ELF-1 (cell line): ENCODE results near the gene PFKP.
A peak's percentile ranks its signal among the peaks of the same experiment; 100 is the strongest.

ENCODE experiments used
- DNase-seq: peaks from one replicate; pipeline ENCODE4 v3.0.0-alpha.2; 2016; ENCODE audit warnings: low read depth, low spot score

The PFKP gene

DNA sequence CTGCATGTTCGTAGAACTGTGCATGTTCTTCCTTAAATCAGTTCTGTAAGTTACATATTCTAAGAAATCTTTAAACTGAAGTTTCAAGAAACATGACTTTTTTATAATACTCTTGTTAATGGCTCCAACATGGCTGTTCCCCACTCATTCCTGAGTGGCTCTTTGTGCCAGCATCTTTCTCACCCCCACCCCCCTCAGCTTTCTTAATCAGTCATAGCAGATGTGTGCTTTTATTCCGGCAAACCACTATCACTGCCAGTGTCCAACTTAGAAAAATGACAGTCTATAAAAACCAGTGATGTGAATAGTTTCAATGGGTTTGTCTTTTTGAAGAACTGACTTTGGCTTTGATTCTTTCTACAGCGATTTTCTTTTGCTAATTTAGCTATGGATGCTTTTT is 67.7 kb downstream of the PFKP start:
- no peak for DNase-seq

DNA sequence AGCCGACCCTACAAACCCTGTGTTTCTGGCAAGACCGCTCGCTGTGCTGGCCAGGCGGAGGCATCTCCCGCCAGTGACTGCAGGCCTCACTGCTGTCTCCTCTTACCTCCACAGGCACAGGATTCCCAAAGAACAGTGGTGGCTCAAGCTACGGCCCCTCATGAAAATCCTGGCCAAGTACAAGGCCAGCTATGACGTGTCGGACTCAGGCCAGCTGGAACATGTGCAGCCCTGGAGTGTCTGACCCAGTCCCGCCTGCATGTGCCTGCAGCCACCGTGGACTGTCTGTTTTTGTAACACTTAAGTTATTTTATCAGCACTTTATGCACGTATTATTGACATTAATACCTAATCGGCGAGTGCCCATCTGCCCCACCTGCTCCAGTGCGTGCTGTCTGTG is 69.0 kb downstream of the PFKP start:
- no peak for DNase-seq

DNA sequence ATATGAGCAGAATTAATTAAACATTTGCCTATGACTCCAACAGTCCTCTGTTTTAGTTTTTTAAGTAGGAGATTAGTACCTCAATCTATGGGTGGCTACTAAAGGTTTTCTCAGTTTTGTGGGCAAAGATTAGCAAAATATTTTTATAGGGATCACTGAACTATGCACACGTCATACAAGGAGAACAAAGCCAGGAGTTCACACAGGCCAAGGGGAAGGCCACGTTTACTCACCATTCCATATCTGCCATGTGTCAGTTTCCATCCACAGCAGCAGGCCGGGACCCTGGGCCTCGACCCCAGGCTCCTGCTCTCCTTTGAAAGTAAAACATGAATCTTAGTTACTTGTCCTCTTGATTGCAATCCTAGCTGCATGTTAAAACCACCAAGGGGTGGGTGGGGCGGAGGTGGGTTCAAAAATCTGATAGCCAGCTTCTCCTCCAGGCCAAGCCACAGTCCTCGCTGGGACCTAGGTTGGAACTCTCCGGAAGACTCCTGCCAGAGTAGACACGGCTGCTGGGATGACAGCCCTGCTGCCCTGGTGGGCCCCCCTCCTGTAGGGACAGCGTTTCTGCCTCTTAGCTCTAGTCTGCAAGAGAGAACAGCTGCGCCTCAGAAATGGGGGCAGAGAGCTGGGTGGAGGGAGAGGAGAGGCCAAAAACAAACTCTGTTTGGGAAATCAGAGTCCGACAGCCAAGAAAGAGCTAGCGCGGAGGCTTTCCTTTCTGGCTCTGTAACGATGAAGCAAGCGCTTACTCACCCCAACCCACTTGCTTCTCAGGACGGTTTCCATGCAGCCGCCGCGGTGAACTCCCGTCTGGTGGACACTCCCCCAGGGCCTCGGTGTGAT is 69.6 kb downstream of the PFKP start:
- no peak for DNase-seq

DNA sequence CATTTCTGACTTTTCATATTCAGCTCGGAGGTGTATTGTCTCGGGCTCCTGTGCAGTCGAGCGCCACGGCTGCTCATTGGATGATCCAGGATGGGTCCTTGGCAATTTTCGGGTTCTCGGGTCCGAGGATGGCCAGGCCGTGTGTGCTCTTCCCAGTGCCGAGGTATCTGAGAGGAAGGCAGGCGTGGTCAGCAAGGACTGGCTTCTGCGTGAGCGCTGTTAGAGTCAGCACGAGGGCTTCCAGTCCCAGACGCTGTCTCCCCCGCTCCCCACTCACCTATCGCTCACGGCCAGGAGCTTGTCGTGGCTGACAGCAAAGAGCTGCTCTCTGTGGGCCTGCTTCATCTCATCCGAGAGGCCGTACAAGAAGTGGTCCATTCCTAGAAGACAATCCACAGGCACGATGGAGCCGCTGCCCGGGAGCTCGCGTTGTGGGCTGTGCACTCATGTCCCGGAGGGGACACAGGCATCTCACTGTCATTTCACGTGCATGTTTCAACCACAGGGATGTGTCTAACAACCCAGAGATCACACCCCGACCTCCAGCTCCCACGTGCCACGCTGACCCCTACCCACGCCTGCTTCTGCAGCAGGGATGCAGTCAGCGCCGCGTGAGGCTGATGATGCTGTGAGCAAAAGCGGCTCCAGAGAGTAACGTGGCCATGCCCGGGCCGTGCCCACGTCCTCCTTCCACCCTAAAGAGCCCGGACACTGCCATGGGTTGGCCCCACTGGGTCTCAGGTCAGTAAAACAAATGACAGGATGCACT is 70.8 kb downstream of the PFKP start:
- DNase-seq = no peak

DNA sequence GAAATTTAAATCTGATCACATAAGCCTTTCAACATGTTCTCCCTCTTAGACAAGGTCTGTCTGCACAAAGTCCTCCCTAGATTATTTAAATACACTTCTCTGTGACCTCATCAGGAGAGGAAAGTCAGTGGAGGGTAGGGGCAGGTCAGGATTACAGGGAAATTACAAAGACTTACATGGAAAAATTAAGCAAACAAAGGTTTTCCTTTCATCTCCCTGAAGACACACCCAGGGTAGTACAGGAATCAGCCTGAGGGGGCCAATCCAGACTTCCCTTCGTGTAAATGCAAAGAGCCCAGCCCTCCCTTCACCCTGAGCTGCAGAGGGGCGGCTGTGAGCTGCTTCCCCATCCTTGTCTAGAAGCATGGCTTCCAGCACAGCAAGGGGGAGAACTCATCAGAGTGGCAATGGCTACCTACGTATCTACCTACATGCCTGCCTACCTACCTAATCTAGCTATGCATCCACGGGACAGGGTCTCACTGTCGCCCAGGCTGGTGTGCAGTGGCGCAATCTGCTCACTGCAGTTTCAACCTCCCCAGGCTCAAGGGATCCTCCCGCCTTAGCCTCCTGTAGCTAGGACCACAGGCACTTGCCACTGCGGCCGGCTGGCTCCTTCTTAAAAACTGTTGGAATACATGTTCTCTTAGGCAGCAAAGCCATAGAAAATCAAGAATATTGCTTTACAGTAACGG is 72.0 kb downstream of the PFKP start:
- DNase-seq = peak; percentile 52

DNA sequence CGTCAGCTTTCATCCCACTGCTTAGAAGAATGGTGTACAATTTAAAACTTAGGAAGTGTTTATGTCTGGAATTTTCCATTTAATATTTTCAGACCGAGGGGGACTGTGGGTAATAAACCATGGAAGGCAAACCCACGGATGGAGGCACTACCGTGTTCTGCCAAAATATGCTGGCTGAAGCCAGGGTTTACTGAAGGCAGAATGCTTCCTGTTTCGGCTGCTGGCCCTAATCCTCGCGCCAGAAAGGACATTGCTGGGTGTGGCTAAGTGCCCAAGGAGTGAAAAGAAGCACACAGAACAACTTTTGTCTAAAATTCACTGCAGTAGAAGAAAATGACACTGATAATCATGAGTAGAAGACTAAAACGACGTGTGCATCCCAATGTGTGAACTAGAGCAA is 72.9 kb downstream of the PFKP start:
- no peak for DNase-seq

DNA sequence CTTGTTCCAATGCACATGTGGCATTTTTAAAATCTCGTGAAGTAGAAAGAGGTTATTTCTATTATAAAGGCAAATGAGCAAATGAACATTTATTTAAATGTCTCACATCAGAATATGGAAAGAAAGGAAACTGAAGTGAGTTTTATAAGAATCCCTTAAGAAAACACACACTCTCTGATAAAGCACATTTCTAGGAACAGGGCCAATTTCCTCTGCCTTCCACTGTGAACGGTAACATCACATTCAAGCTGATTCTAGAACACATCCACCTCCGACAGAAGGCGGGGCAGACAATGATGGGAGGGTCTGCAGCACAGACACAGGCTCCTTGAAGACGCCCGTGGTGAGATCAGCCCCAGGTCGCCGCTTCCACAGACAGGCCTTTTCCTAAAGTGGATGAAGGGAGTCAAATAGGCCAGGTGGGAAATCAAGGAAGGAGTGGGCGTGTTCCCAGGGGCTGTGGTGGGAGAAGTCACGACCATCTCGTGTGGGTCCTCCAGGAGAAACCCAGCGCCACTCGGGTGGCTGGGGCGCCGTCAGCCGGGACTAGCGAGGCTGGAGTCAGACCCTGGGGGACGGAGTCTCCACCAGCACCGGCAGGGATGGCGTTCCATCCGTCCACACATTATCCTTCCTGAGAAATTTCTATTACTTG is 74.1 kb downstream of the PFKP start:
- DNase-seq = no peak

DNA sequence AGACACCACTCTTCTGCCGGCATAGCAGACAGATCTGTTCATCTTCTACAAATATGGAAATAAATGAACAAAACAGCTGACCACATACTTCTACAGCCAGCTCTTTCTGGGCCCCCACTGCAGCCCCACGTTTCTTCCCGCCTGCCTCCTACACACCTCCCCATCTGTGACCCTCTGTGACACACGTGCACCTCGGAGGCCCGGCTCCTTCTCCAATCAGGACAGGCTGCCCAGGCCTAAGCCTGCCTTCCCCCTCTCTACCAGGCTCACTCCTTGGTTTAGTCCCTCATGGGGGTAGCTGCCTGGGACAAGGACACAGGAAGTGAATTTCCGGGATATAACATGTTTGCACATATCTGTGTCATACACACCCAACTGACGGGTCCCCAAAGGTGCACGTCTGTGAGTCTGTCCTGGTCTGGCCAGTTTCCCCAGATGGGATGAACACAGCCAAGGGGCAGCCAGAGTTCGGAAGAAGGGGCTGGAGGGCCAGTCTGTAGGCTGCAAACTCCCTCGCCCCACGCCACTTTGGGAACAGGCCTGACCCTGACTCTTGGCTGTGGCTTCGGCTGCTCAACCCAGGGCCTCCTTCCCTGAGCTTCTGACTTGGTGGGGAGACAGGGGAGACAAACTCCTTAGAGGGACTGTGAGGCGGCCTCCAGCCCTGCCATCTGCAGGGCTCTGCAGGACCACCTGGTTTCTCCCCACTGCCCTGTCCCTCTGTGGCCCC is 75.0 kb downstream of the PFKP start:
- DNase-seq = no peak

DNA sequence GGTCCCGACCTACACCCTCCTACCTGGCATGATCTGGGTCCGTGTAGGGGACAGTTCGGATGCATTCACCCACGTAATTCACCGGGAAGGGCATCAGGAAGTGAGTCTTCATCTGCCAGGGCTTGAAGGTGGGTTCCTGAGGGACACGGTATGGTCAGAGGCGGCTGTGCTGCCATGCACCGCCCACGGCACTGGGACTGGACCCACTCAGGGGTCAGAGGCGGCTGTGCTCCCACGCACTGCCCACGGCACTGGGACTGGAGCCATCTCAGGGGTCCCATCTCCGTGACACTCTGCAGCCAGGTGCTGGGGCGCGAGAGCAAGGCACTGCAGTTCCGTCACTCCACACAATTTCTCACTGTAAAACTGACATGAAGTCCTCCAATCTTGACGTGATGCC is 76.0 kb downstream of the PFKP start:
- DNase-seq = no peak

DNA sequence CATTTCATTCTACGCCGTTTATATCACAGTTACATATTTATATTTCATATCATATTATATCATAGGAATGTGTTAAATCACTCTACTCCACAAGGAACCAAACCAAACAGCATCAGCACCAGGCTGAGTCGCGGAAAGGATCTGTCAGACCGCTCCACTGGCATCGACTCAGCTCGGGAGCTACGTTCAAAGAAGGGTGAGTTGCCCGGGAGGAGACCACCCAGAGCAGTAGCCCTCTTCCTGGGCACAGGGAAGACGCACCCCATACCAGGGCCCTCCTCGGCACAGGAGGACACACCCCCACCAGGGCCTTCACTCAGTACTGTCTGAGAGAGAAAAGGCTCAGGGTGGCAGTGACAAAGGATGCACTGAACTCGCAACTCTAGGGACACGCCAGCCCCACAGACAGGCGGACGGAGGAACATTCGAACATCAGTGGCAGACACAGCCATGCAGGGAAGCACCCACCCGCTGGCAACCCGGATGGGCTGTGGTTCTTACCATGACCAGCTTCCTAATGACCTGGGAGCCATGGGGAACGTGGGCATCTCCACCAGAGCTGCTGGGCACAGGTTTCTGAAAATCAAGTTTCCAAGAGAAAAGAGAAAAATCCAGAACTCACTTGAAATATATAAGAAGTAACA is 76.6 kb downstream of the PFKP start:
- DNase-seq = no peak

DNA sequence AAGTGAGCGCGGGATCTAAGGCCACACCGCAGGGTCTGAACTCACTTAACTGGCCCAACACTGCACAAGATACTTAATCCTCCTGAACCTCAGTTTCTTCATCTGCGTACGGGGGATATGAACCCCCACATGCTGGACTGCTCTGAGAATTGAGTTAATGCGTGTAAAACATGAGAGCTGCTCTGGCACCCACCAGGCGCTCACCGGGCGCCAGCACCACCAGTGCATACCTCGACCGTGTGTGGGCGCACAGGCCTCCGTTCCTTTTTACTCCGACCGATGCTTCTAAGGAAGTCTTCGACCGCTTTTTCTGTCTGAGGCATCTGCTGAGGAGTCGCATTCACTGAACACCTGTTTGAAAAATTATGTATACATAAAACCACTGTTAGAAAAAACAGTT is 78.0 kb downstream of the PFKP start:
- no peak for DNase-seq

DNA sequence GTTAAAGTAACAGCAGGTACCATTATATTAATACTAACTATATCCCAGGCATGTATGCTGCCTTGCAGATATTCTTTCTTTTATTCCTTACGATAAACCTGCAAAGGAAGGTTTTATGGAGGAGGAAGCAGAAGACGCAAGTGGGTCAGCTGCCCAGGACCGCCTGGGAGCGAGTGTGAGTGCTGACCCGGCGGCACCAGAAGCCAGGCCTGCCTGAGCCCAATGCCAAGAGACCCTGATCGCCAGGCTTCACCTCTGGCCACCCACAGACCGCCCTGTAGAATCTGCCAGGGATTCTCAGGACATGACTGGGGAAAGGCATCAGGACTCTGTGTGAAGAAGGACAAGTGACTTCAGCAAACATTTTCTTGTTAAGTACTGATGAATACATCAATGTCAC is 78.9 kb downstream of the PFKP start:
- DNase-seq = no peak

DNA sequence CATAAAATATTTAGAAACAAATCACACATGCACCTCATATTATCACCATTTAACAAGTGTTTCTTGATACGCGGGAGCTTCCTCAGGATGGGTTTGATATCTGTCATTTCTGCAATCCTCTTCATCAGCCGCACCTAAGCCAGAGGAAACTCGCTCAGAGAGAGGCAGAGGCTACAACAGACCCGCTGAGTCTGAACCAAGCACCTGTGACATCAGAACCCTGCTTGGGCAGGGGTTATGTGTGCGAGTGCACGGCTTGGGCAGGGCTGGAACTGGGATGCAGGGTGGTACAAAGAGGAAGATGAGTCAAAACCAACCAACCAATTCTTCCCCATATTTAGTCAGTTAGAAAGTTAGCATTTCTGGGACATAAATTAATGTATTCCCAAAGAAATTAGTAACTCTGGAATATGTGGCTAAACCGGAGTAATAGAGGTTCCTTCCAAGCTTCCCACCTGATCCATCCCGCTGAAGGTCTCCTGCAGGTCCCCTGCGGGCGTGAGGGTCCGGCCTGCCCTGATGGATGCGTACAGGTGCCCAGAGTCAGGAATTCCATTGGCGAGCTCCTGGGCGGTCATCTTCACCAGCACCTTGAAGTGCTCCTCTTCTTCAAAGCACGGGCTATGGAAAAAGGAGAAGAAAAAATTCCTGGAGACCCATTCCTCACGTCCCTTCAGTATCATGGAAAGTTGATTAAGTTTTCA is 79.9 kb downstream of the PFKP start:
- DNase-seq = no peak

DNA sequence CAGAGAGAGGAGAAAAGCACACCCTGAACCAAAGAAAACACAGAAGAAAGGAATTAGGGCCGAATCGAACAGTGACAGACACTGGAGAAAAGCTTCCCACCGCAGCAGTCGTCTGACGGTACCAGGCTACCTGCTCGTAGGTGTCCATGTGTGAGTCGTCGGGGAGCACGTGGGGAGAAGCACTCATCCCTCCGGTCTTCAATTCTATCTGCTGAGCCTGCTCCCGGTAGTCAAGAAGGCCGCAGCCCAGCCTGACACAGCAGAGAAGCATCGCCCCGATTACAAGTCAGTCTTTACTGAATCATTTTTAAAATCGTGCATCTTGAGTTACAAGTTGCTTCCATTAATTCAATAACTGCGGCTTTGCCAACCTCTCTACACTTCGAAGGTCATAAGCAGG is 80.7 kb downstream of the PFKP start:
- no peak for DNase-seq

DNA sequence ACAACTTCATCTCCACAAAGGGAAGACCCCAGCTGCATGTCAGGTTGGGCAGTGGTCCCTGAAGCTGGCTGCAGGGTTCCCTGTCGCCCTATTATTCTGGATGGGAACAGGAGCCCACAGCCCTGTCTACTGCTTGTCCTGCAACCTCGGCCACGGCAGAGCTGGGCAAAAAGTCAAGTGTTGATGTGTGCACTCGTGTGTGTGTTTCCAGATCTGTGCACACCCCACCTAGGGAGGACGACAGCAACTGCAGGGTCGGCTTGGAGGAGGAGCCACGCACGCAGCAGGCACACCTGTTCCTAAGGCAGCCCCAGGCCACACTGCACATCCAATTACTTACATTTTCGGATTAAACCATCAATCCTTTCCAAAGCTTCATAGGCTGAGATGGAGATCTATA is 81.6 kb downstream of the PFKP start:
- no peak for DNase-seq

DNA sequence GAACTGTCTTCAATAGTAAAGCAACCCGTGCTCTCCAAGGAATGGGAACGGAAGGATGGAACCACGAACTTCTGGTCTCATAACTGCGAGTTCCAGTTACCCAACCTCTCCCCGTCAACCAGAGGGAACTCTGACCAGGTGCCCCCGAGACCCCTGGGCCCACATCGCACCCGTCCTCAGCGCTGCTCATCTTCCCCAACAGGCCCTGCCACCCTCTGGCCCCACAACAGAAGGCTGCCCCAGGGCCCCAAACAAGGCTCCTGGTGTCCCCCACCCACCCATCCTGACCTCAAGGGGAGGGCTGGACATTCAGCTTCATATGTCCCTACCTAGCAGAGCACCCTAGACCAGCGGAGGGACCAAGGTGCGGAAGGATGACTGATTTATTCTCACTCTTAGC is 82.6 kb downstream of the PFKP start:
- no peak for DNase-seq

DNA sequence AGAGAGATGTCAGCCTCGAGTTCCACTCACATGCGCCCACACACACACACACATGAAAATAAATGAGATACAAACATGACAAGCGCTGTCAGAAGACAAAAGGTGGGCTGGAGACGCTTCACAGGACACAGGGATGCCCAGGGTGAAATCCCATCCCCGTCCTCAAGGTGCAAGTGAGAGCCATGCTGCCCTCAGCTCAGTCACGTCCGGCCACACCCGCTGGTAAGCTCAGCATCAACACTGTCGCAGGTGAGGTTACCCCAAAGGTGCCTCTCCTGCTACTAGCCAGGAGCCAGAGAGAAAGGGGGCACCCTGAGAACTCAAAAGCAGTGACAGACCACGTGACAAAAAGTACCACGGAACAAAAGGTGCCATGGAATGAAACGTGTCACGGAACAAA is 83.0 kb downstream of the PFKP start:
- DNase-seq = no peak

DNA sequence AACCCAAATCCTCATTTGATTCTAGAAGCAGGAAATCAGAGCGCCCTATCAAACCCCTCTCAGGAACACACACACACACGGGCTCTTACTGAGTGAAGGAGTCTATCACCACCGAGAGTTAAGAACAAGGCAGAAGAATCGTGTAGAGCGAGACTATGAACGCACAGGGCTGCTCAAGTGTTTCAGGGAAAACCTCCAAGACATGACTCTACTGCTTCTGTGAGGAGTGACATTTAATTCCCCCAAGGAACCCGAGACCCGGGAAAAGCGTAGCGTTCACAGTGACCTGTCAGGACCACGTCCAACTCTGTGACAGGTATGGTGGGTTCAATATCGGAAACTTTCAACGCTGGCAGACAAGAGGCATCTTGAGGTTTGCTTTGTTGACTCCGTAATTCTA is 83.6 kb downstream of the PFKP start:
- no peak for DNase-seq

DNA sequence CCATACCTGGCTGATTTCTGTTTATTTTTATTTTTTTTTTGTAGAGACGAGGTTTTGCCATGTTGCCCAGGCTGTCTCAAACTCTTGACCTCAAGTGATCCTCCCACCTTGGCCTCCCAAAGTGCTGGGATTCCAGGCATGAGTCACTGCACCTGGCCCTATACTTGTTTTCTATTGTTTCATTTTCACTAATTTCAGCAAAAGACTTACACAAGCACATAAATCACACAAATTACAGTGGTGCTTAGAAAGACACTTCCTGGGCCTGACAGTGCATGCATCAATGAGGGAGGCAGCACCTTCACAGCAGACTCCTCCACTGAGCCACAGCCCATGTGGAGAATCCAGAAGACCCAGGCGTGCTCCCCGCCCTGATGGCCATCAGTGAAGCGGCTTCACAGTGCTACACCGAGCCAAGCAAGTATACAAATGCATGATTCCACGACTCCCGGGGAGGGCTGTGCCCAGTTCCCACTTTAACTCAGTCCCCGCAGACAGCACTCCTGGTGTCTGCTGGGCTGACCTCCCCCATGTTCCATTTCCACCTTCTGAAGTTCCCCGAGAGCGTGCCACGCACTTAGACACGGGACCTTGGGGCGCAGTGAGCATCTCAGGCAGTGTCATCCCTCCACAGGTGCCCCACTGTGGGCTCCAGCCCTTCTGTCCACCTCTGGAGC is 84.7 kb downstream of the PFKP start:
- no peak for DNase-seq

DNA sequence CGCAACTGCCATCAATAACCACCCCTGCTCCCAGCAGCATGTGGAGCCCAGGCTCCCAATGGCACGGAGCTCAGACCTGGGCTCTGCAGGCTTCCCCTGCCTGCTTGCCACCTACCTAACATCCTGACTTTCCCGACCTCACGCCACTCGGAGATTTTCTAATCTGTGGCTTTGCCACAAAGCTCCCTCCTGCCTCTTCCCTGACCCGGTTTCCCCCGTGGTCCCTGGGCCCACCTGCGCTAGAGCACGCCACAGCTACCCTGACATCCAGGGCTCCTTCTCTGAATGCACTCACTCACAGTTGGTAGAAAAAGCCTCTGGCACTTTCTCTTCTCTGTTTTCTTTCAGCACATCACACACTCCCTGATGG is 85.2 kb downstream of the PFKP start:
- no peak for DNase-seq
